Measurements from ENCODE around the gene TULP1.

The TULP1 gene

GRCh38 chr6:35484921-35485392 is 27.7 kb downstream of the TULP1 start:
- DNase-seq (ENCODE audit: low read depth in 2 of 3, low spot score in 1 of 3), result no peak

- DNase-seq (ENCODE audit: low read depth in 2 of 3, low spot score in 1 of 3), result no peak
Measured at GRCh38 chr6:35483893-35484645, 28.6 kb downstream of the TULP1 start.

- DNase-seq (ENCODE audit: low read depth in 2 of 3, low spot score in 1 of 3), result no peak
Measured at GRCh38 chr6:35483490-35483889, 29.2 kb downstream of the TULP1 start.

GRCh38 chr6:35483062-35483461 is 29.6 kb downstream of the TULP1 start:
- no peak for DNase-seq (ENCODE audit: low read depth in 2 of 3, low spot score in 1 of 3)

- DNase-seq (ENCODE audit: low read depth in 2 of 3, low spot score in 1 of 3), result no peak
Measured at GRCh38 chr6:35481226-35481625, 31.5 kb downstream of the TULP1 start.

GRCh38 chr6:35480176-35480575 is 32.5 kb downstream of the TULP1 start:
- DNase-seq (ENCODE audit: low read depth in 2 of 3, low spot score in 1 of 3), result no peak

- no peak for DNase-seq (ENCODE audit: low read depth in 2 of 3, low spot score in 1 of 3)
Measured at GRCh38 chr6:35478259-35478658, 34.4 kb downstream of the TULP1 start.

GRCh38 chr6:35477551-35478179 is 35.0 kb downstream of the TULP1 start:
- DNase-seq (ENCODE audit: low read depth in 2 of 3, low spot score in 1 of 3), result no peak

GRCh38 chr6:35477028-35477427 is 35.7 kb downstream of the TULP1 start:
- DNase-seq (ENCODE audit: low read depth in 2 of 3, low spot score in 1 of 3), result no peak

GRCh38 chr6:35476004-35476403 is 36.7 kb downstream of the TULP1 start:
- DNase-seq (ENCODE audit: low read depth in 2 of 3, low spot score in 1 of 3), result no peak

- no peak for DNase-seq (ENCODE audit: low read depth in 2 of 3, low spot score in 1 of 3)
Measured at GRCh38 chr6:35475573-35475972, 37.1 kb downstream of the TULP1 start.

GRCh38 chr6:35474942-35475570 is 37.6 kb downstream of the TULP1 start:
- no peak for DNase-seq (ENCODE audit: low read depth in 2 of 3, low spot score in 1 of 3)

GRCh38 chr6:35474131-35474941 is 38.4 kb downstream of the TULP1 start:
- DNase-seq (ENCODE audit: low read depth in 2 of 3, low spot score in 1 of 3), result no peak

GRCh38 chr6:35473850-35474130 is 38.9 kb downstream of the TULP1 start:
- no peak for DNase-seq (ENCODE audit: low read depth in 2 of 3, low spot score in 1 of 3)

GRCh38 chr6:35473075-35473849 is 39.4 kb downstream of the TULP1 start:
- DNase-seq (ENCODE audit: low read depth in 2 of 3, low spot score in 1 of 3), result no peak

GRCh38 chr6:35471836-35472345 is 40.8 kb downstream of the TULP1 start:
- no peak for DNase-seq (ENCODE audit: low read depth in 2 of 3, low spot score in 1 of 3)

GRCh38 chr6:35470663-35471120 is 42.0 kb downstream of the TULP1 start:
- DNase-seq (ENCODE audit: low read depth in 2 of 3, low spot score in 1 of 3), result no peak

- DNase-seq (ENCODE audit: low read depth in 2 of 3, low spot score in 1 of 3), result no peak
Measured at GRCh38 chr6:35469751-35470662, 42.7 kb downstream of the TULP1 start.

- DNase-seq (ENCODE audit: low read depth in 2 of 3, low spot score in 1 of 3), result no peak
Measured at GRCh38 chr6:35468980-35469750, 43.5 kb downstream of the TULP1 start.
